ENCODE results near the gene DUSP15. TPM values are rescaled to one million over a fixed set of nuclear protein-coding genes. Genes with fewer than 3 reads are reported as not detected.
A peak's percentile ranks its signal among the peaks of the same experiment; 100 is the strongest.

Gene DUSP15
- total RNA-seq, 1 experiment from 2014 or later = not detected

DNA sequence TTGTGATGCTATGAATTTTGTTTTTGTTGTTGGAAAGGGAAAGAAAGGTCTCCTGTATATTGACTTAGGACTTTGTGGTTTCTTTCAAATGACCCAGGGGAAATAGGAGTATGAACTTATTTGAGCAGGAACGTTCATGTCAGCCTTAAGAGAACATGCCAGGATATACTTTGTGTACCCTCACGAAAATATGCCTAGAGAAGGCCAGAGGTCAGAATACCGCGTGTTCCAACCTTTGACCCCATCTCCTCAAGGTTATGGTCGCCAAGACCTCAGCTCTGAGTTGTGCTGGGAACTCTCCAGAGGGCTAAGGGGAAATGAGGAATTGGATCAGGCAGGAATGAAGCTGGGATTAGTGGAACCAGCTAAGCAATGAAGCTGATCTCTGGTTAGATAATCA lies 11.6 kb upstream of the DUSP15 start:
- BruUV-seq (replicated peaks) = no TSS peak
- Histone ChIP-seq H3K36me3 (ENCODE audit: low read depth) (no peaks in the 10 kb centered on the region), H3K4me3 (no peak overlapping the region), H3K79me2 (ENCODE audit: low read depth) (no peaks in the 10 kb centered on the region), H2AFZ (no peak overlapping the region), H4K20me1 (ENCODE audit: insufficient read depth) (no peaks in the 10 kb centered on the region), H3K27me3 (ENCODE audit: insufficient read depth, low read depth) (peaks cover 14% of the 10 kb centered on the region), H3K27ac (no peak overlapping the region), H3K4me2 (no peak overlapping the region), H3K9me2 (ENCODE audit: insufficient read depth) (no peaks in the 10 kb centered on the region), H3F3A (ENCODE audit: insufficient read depth, low read depth) (no peaks in the 10 kb centered on the region), H3K9me3 (ENCODE audit: insufficient read depth, low read depth) (no peaks in the 10 kb centered on the region), H3K4me1 (replicated peaks; ENCODE audit: insufficient read depth) (peaks cover 10% of the 10 kb centered on the region; the same call in 1 of the 2 replicates)
- ChIA-PET CTCF (no interaction called here), POLR2A (ENCODE audit: unreplicated experiment) (no interaction called here)
- TF ChIP-seq EZH2 (IDR thresholded peaks at IDR 0.05; ENCODE audit: low read depth) = no peak
- no peak for TF ChIP-seq CTCF (conservative IDR thresholded peaks at IDR 0.05)
- intact Hi-C loops (cut with micrococcal nuclease; ENCODE audit: unreplicated experiment) = no loop called here
- DNase-seq = no peak

GRCh38 chr20:31879143-31879987 lies 9.0 kb upstream of the DUSP15 start:
- Histone ChIP-seq H3F3A (ENCODE audit: insufficient read depth, low read depth) (no peaks in the 10 kb centered on the region), H3K27me3 (ENCODE audit: insufficient read depth, low read depth) (peaks cover 15% of the 10 kb centered on the region), H3K36me3 (ENCODE audit: low read depth) (no peaks in the 10 kb centered on the region), H3K9me2 (ENCODE audit: insufficient read depth) (no peaks in the 10 kb centered on the region), H3K9me3 (ENCODE audit: insufficient read depth, low read depth) (no peaks in the 10 kb centered on the region), H3K27ac (no peak overlapping the region), H3K4me1 (replicated peaks; ENCODE audit: insufficient read depth) (peaks cover 10% of the 10 kb centered on the region; the same call in 1 of the 2 replicates), H3K79me2 (ENCODE audit: low read depth) (no peaks in the 10 kb centered on the region), H3K4me3 (peak overlapping the region; percentile 60), H4K20me1 (ENCODE audit: insufficient read depth) (no peaks in the 10 kb centered on the region), H3K4me2 (peak overlapping the region; percentile 87), H2AFZ (peak overlapping the region; percentile 92)
- TSS peak; percentile 86 for BruUV-seq (replicated peaks)
- peak; percentile 75 to 95 for DNase-seq
- TF ChIP-seq CTCF (conservative IDR thresholded peaks at IDR 0.05) (no peak; the same call in 1 of the 2 replicates), EZH2 (IDR thresholded peaks at IDR 0.05; ENCODE audit: low read depth) (no peak)
- POLR2A ChIA-PET (ENCODE audit: unreplicated experiment) = interaction anchor here (0.5 to 0.7 kb wide), 3 partner anchors 28 to 675 kb away, joined by 3 to 15 read pairs (median 3); no protein-coding TSS in a partner anchor
- intact Hi-C loops (cut with micrococcal nuclease; ENCODE audit: unreplicated experiment) = no loop called here
- CTCF ChIA-PET = interaction anchor here (0.5 to 0.7 kb wide), 3 partner anchors 19 to 154 kb away, joined by 3 to 5 read pairs (median 4); no protein-coding TSS in a partner anchor

DNA sequence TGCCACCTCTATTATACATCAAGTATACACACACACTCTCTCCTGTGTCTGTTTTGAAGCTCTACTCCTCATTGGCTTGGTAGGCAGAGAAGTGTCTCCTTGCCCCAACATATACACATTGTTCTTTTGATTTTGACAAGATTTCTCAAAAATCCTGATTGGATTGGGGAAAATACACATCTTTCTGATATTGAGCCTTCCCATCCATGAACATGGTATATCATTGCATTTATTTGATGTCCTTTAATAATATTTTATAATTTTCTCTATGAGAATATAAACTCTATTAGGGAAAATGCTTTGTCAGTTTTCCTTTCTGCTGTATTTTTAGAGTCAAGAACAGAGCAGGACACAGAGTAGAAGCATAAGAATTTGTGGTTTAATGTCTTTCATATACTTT lies 7.4 kb upstream of the DUSP15 start:
- H2AFZ ChIP-seq = no peak overlapping the region
- H3K79me2 ChIP-seq (ENCODE audit: low read depth) = no peaks in the 10 kb centered on the region
- H3K9me2 ChIP-seq (ENCODE audit: insufficient read depth) = no peaks in the 10 kb centered on the region
- no peak for DNase-seq
- H3K4me1 ChIP-seq (replicated peaks; ENCODE audit: insufficient read depth) = peaks cover 10% of the 10 kb centered on the region; the same call in 1 of the 2 replicates
- no peak overlapping the region for H3K4me2 ChIP-seq
- BruUV-seq (replicated peaks) = no TSS peak
- no peak for TF ChIP-seq EZH2 (IDR thresholded peaks at IDR 0.05; ENCODE audit: low read depth)
- TF ChIP-seq CTCF (conservative IDR thresholded peaks at IDR 0.05) = no peak
- CTCF ChIA-PET = no interaction called here
- POLR2A ChIA-PET (ENCODE audit: unreplicated experiment) = no interaction called here
- H4K20me1 ChIP-seq (ENCODE audit: insufficient read depth) = no peaks in the 10 kb centered on the region
- H3K27me3 ChIP-seq (ENCODE audit: insufficient read depth, low read depth) = peaks cover 28% of the 10 kb centered on the region
- H3K9me3 ChIP-seq (ENCODE audit: insufficient read depth, low read depth) = no peaks in the 10 kb centered on the region
- intact Hi-C loops (cut with micrococcal nuclease; ENCODE audit: unreplicated experiment) = no loop called here
- H3K27ac ChIP-seq = no peak overlapping the region
- no peaks in the 10 kb centered on the region for H3K36me3 ChIP-seq (ENCODE audit: low read depth)
- no peak overlapping the region for H3K4me3 ChIP-seq
- H3F3A ChIP-seq (ENCODE audit: insufficient read depth, low read depth) = no peaks in the 10 kb centered on the region

Data from PC-9 (cell line).